ENCODE results near the gene UXS1. TPM values are rescaled to one million over a fixed set of nuclear protein-coding genes. Genes with fewer than 3 reads are reported as not detected.

UXS1 gene
- polyA plus RNA-seq, 1 donor from 2014 or later: 19.1 TPM

DNA sequence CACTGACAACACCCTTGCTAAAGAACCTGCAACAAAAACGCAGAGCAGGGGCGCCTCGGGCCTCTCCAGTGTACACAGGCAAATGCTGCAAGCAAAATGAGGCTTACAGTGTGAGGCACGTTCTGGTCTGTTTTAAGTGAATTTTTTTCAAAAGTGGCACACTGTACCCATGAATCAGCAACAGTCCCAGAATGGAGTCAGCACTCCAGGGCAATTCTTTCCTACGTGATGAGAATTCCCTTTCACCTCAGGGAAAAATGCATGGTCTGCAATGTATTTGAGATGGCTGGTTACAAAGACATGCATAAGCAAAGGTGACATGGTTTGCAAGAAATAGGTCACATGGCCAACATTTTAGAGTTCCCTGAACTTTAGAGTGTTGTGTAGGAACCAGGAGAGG lies 94.4 kb downstream of the UXS1 start:
- Histone ChIP-seq H3K4me3 (ENCODE audit: low read length) (no peak overlapping the region), H2AFZ (ENCODE audit: low read depth, low read length) (no peak overlapping the region), H3K27me3 (ENCODE audit: insufficient read depth, low read depth, low read length) (no peaks in the 10 kb centered on the region), H3K9me2 (ENCODE audit: insufficient read depth, low read length) (no peaks in the 10 kb centered on the region), H3K4me2 (ENCODE audit: low read length) (no peak overlapping the region), H3F3A (ENCODE audit: insufficient read depth, low read length, poor library complexity, severe bottlenecking) (no peaks in the 10 kb centered on the region), H3K27ac (ENCODE audit: low read length) (no peak overlapping the region), H3K9me3 (ENCODE audit: low read length) (no peaks in the 10 kb centered on the region), H4K20me1 (ENCODE audit: insufficient read depth) (no peaks in the 10 kb centered on the region), H3K36me3 (ENCODE audit: insufficient read depth, low read length) (peaks cover 18% of the 10 kb centered on the region), H3K9ac (ENCODE audit: low read length) (no peak overlapping the region), H3K79me2 (replicated peaks; ENCODE audit: insufficient read depth, low read length) (no peaks in the 10 kb centered on the region)
- TF ChIP-seq EP300 (conservative IDR thresholded peaks at IDR 0.05; ENCODE audit: poor library complexity, severe bottlenecking) (no peak), RAD21 (conservative IDR thresholded peaks at IDR 0.05) (no peak), MXI1 (conservative IDR thresholded peaks at IDR 0.05; ENCODE audit: poor library complexity, severe bottlenecking) (no peak), SMC3 (conservative IDR thresholded peaks at IDR 0.05; ENCODE audit: poor library complexity) (no peak), EZH2 (IDR thresholded peaks at IDR 0.05; ENCODE audit: borderline replicate concordance, insufficient read depth, low read length, poor library complexity, severe bottlenecking) (no peak), POLR2AphosphoS5 (IDR thresholded peaks at IDR 0.05) (no peak), TAF1 (IDR thresholded peaks at IDR 0.05; ENCODE audit: low read depth) (no peak), CTCF (IDR thresholded peaks at IDR 0.05; ENCODE audit: poor library complexity, severe bottlenecking) (no peak)
- TF ChIP-seq, protein P1, sequence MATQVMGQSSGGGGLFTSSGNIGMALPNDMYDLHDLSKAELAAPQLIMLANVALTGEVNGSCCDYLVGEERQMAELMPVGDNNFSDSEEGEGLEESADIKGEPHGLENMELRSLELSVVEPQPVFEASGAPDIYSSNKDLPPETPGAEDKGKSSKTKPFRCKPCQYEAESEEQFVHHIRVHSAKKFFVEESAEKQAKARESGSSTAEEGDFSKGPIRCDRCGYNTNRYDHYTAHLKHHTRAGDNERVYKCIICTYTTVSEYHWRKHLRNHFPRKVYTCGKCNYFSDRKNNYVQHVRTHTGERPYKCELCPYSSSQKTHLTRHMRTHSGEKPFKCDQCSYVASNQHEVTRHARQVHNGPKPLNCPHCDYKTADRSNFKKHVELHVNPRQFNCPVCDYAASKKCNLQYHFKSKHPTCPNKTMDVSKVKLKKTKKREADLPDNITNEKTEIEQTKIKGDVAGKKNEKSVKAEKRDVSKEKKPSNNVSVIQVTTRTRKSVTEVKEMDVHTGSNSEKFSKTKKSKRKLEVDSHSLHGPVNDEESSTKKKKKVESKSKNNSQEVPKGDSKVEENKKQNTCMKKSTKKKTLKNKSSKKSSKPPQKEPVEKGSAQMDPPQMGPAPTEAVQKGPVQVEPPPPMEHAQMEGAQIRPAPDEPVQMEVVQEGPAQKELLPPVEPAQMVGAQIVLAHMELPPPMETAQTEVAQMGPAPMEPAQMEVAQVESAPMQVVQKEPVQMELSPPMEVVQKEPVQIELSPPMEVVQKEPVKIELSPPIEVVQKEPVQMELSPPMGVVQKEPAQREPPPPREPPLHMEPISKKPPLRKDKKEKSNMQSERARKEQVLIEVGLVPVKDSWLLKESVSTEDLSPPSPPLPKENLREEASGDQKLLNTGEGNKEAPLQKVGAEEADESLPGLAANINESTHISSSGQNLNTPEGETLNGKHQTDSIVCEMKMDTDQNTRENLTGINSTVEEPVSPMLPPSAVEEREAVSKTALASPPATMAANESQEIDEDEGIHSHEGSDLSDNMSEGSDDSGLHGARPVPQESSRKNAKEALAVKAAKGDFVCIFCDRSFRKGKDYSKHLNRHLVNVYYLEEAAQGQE (IDR thresholded peaks at IDR 0.05; ENCODE audit: borderline replicate concordance): no peak

GRCh38 chr2:106098664-106099063 lies 95.4 kb downstream of the UXS1 start:
- Histone ChIP-seq H3K9me3 (ENCODE audit: low read length) (no peaks in the 10 kb centered on the region), H3K36me3 (ENCODE audit: insufficient read depth, low read length) (peaks cover 18% of the 10 kb centered on the region), H3K9me2 (ENCODE audit: insufficient read depth, low read length) (no peaks in the 10 kb centered on the region), H3F3A (ENCODE audit: insufficient read depth, low read length, poor library complexity, severe bottlenecking) (no peaks in the 10 kb centered on the region), H3K4me3 (ENCODE audit: low read length) (no peak overlapping the region), H3K79me2 (replicated peaks; ENCODE audit: insufficient read depth, low read length) (no peaks in the 10 kb centered on the region), H3K4me2 (ENCODE audit: low read length) (no peak overlapping the region), H3K27ac (ENCODE audit: low read length) (no peak overlapping the region), H3K9ac (ENCODE audit: low read length) (no peak overlapping the region), H3K27me3 (ENCODE audit: insufficient read depth, low read depth, low read length) (no peaks in the 10 kb centered on the region), H4K20me1 (ENCODE audit: insufficient read depth) (no peaks in the 10 kb centered on the region), H2AFZ (ENCODE audit: low read depth, low read length) (no peak overlapping the region)
- TF ChIP-seq CTCF (IDR thresholded peaks at IDR 0.05; ENCODE audit: poor library complexity, severe bottlenecking) (no peak), TAF1 (IDR thresholded peaks at IDR 0.05; ENCODE audit: low read depth) (no peak)
